Measurements from ENCODE around the gene TTC34. TPM values are rescaled to one million over a fixed set of nuclear protein-coding genes. Genes with fewer than 3 reads are reported as not detected.

TTC34 gene
- total RNA-seq, 2 donors from 2014 or later, result under 0.01 to 0.52 TPM

DNA sequence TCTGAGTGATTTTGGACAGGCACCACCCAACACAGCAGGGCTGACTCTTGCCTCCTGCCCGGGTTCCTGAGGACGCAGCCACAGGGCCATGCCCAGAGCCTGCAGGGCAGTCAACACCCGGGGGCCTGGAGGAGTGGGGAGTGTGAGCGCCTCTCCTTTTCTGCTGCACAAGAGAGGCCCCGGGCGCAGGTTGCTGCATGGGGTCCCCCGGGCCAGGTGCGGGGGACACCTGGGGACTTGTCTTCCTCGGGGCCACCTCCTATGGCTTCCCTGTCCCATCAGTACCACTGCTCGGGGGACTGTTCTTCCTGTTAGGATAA is 6.9 kb upstream of the TTC34 start:
- intact Hi-C loops (cut with DNase I), result no loop called here
- peaks cover 0 to 5% of the 10 kb centered on the region in 2 donors for H3K27me3 ChIP-seq
- H3K27ac ChIP-seq, result no peak overlapping the region

GRCh38 chr1:2807678-2808385 is 6.3 kb upstream of the TTC34 start:
- H3K4me3 ChIP-seq, result no peak overlapping the region
- WGBS, 2 donors, result 66 to 84% methylated on average over 27 to 28 of the region's 30 CpGs
- peaks cover 13% of the 10 kb centered on the region for H3K4me1 ChIP-seq
- no peak for ATAC-seq
- intact Hi-C loops (cut with DNase I), result no loop called here
- no peak for TF ChIP-seq POLR2A (IDR thresholded peaks at IDR 0.05)
- TF ChIP-seq, protein P1, sequence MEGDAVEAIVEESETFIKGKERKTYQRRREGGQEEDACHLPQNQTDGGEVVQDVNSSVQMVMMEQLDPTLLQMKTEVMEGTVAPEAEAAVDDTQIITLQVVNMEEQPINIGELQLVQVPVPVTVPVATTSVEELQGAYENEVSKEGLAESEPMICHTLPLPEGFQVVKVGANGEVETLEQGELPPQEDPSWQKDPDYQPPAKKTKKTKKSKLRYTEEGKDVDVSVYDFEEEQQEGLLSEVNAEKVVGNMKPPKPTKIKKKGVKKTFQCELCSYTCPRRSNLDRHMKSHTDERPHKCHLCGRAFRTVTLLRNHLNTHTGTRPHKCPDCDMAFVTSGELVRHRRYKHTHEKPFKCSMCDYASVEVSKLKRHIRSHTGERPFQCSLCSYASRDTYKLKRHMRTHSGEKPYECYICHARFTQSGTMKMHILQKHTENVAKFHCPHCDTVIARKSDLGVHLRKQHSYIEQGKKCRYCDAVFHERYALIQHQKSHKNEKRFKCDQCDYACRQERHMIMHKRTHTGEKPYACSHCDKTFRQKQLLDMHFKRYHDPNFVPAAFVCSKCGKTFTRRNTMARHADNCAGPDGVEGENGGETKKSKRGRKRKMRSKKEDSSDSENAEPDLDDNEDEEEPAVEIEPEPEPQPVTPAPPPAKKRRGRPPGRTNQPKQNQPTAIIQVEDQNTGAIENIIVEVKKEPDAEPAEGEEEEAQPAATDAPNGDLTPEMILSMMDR (IDR thresholded peaks at IDR 0.05), result no peak
- no peaks in the 10 kb centered on the region for H3K36me3 ChIP-seq (replicated peaks in 1 of 2; ENCODE audit: insufficient read depth in 1 of 2, low read depth in 2 of 2)
- DNase-seq, result no peak
- H3K27ac ChIP-seq, result no peak overlapping the region
- H3K9me3 ChIP-seq, result no peaks in the 10 kb centered on the region
- peaks cover 0 to 5% of the 10 kb centered on the region in 2 donors for H3K27me3 ChIP-seq

More for the DNA sequence above, 6.9 kb upstream of the TTC34 start:
- Histone ChIP-seq H3K4me1 (peaks cover 13% of the 10 kb centered on the region), H3K36me3 (replicated peaks in 1 of 2; ENCODE audit: insufficient read depth in 1 of 2, low read depth in 2 of 2) (no peaks in the 10 kb centered on the region), H3K9me3 (no peaks in the 10 kb centered on the region), H3K4me3 (no peak overlapping the region)
- ATAC-seq, result no peak
- WGBS, 2 donors, result 65% methylated on average over 9 of the region's 10 CpGs; no CpG with 5 or more reads in 1 of the 2 donors
- TF ChIP-seq, protein P1 (IDR thresholded peaks at IDR 0.05), result no peak
- no peak for TF ChIP-seq POLR2A (IDR thresholded peaks at IDR 0.05)
- no peak for DNase-seq

DNA sequence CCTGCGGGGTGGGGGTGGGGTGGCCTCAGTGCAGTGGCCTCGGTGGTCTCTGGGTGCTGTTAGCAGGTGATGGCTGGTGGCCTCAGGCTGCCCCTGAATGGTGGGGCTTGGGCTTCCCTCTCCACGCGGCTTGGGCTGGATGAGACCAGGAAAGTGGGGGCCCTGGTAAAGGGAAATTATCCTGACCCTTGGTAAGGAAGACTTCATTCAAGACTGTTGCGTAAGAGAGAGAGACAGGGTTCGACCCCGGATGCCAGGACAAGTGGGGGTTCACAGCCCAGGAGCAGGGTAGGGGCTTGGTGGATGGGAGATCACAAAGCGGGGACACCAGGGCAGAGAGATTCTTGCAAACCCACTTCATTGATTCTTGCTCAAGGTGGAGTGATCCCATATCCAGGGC is 5.5 kb upstream of the TTC34 start:
- TF ChIP-seq POLR2A (IDR thresholded peaks at IDR 0.05), result no peak
- TF ChIP-seq, protein P1 (IDR thresholded peaks at IDR 0.05), result no peak
- no peak for ATAC-seq
- no peaks in the 10 kb centered on the region for H3K36me3 ChIP-seq (replicated peaks in 1 of 2; ENCODE audit: insufficient read depth in 1 of 2, low read depth in 2 of 2)
- WGBS, 2 donors, result 45 to 56% methylated on average over 4 to 8 of the region's 8 CpGs
- H3K27ac ChIP-seq, result no peak overlapping the region
- H3K27me3 ChIP-seq, result peaks cover 0 to 5% of the 10 kb centered on the region in 2 donors
- H3K4me1 ChIP-seq, result peaks cover 13% of the 10 kb centered on the region
- no peak overlapping the region for H3K4me3 ChIP-seq
- intact Hi-C loops (cut with DNase I), result no loop called here
- DNase-seq, result no peak
- H3K9me3 ChIP-seq, result no peaks in the 10 kb centered on the region

DNA sequence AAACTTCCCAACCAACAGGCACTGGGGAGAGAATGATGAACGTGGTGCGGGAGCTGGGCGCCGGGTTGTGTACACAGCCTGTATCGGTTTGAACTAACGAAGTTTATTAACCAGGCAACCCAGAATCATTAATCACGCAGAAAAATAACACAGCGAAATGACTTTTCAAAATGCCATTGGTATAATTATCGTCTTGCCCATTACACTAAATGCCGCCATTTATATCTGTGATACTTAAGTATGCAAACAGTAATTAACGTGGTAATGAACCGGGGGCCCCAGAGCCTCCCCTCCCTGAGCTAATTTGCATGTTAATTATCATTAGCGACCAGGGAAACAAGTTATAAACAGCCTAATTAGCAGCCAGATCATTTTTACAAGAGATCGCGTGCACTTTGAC is 5.1 kb upstream of the TTC34 start:
- 17 to 20% methylated on average over 15 of the region's 15 CpGs for WGBS, 2 donors
- Histone ChIP-seq H3K27ac (no peak overlapping the region), H3K9me3 (no peaks in the 10 kb centered on the region), H3K36me3 (replicated peaks in 1 of 2; ENCODE audit: insufficient read depth in 1 of 2, low read depth in 2 of 2) (no peaks in the 10 kb centered on the region), H3K4me1 (peaks cover 13% of the 10 kb centered on the region), H3K27me3 (peaks cover 0 to 5% of the 10 kb centered on the region in 2 donors), H3K4me3 (no peak overlapping the region)
- DNase-seq (no peak), ATAC-seq (peak; percentile 48)
- intact Hi-C loops (cut with DNase I), result no loop called here
- TF ChIP-seq, protein P1 (IDR thresholded peaks at IDR 0.05), result no peak
- TF ChIP-seq POLR2A (IDR thresholded peaks at IDR 0.05), result no peak
